Activated CD4-positive, alpha-beta memory T cell treated with anti-CD3 and anti-CD28 coated beads, Interleukin-2, amount 10 ng/mL, durations not matched to agents 7 days and 5 days (primary cell): ENCODE data around the gene CPEB3. TPM values are rescaled to one million over a fixed set of nuclear protein-coding genes. Genes with fewer than 3 reads are reported as not detected.
A peak's percentile ranks its signal among the peaks of the same experiment; 100 is the strongest.

ENCODE experiments used
- CTCF ChIA-PET: fragments of 350-600 bp; sonication (Branson Sonifier 250); formaldehyde crosslinking; loops from one replicate; lab custom pipeline; 2021; ENCODE audit warnings: antibody characterized with exemption, inconsistent platforms; lab: Charles Lee
- POLR2A ChIA-PET: fragments of 350-600 bp; sonication (Branson Sonifier 250); formaldehyde crosslinking; loops from one replicate; lab custom pipeline; 2021; ENCODE audit warnings: antibody characterized with exemption; lab: Charles Lee
- DNase-seq: peaks from one replicate; pipeline ENCODE4 v3.0.0-alpha.2; 2020
- H3K27ac Mint-ChIP-seq: one replicate; pipeline ENCODE4 v1.8.0; 2021; ENCODE audit warnings: mild to moderate bottlenecking, mixed read lengths
- H3K27me3 Mint-ChIP-seq: one replicate; pipeline ENCODE4 v1.8.0; 2021; ENCODE audit warnings: mixed read lengths
- H3K36me3 Mint-ChIP-seq: one replicate; pipeline ENCODE4 v1.8.0; 2021; ENCODE audit warnings: low read depth, mixed read lengths
- H3K4me1 Mint-ChIP-seq: one replicate; pipeline ENCODE4 v1.8.0; 2021; ENCODE audit warnings: mixed read lengths
- H3K4me3 Mint-ChIP-seq: one replicate; pipeline ENCODE4 v1.8.0; 2021; ENCODE audit warnings: mild to moderate bottlenecking, mixed read lengths
- H3K9me3 Mint-ChIP-seq: one replicate; pipeline ENCODE4 v1.8.0; 2021; ENCODE audit warnings: mixed read lengths
- total RNA-seq, 2 experiments: library from RNA; stranded (reverse); gene quantifications; one replicate each; pipeline ENCODE4 v1.2.3, GENCODE V29; 2021

Gene CPEB3
- total RNA-seq, 2 experiments from 2014 or later, result 2.8 to 3.0 TPM

DNA sequence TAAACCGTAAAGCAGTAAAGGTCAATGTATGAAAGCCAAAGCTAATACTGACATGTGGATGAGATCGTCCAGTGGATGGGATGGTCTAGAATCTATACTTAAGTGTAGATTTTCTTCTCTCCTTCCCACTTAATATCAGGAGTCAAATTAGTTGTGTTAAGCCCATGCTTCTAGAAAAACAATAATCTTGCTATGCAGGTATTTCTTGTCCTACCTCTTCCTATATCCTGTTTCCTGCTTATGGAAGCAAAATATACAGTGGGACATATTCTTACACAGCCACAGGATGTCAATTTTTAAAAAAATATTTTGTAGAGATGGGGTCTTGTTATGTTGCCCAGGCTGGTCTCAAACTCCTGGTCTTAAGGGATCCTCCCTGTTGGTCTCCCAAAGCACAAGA is 27.5 kb downstream of the CPEB3 start:
- no peak overlapping the region for H3K27ac Mint-ChIP-seq
- CTCF ChIA-PET, result no interaction called here
- POLR2A ChIA-PET, result no interaction called here
- no peak for DNase-seq
- no peaks in the 10 kb centered on the region for H3K27me3 Mint-ChIP-seq
- peaks cover 11% of the 10 kb centered on the region for H3K4me1 Mint-ChIP-seq
- H3K4me3 Mint-ChIP-seq, result no peak overlapping the region
- H3K9me3 Mint-ChIP-seq, result no peaks in the 10 kb centered on the region
- peaks cover 4% of the 10 kb centered on the region for H3K36me3 Mint-ChIP-seq

- Mint-ChIP-seq H3K36me3 (no peaks in the 10 kb centered on the region), H3K9me3 (no peaks in the 10 kb centered on the region), H3K4me3 (no peak overlapping the region), H3K27ac (no peak overlapping the region), H3K27me3 (no peaks in the 10 kb centered on the region), H3K4me1 (peaks cover 1% of the 10 kb centered on the region)
- POLR2A ChIA-PET, result no interaction called here
- DNase-seq, result no peak
- CTCF ChIA-PET, result interaction anchor here (0.6 kb wide), 1 partner anchor 58 kb away, joined by 4 read pairs; no protein-coding TSS in a partner anchor
These were observed 42.3 kb downstream of the CPEB3 start for GRCh38 chr10:92248566-92248965.

DNA sequence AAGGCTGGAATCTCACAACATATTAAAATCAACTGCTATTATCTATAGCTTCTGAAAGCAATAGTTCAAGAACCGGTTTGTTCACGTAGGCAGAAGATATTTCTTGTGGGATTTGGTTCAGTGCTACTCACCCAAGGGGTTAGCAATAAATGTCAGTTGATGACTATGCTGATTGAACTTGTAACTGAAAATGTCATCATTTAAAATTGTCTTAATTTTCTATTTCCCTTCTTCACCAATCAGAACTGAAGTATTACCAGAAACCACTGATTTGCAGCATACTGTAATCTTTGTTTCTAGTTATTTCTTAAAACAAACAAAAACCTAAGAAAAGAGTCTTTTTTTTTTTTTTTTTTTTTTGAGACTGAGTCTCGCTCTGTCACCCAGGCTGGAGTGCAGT is 46.1 kb downstream of the CPEB3 start:
- Mint-ChIP-seq H3K36me3 (peaks cover 6% of the 10 kb centered on the region), H3K4me3 (no peak overlapping the region), H3K9me3 (no peaks in the 10 kb centered on the region), H3K27me3 (peaks cover 10% of the 10 kb centered on the region), H3K4me1 (peaks cover 23% of the 10 kb centered on the region), H3K27ac (no peak overlapping the region)
- no peak for DNase-seq
- POLR2A ChIA-PET, result interaction anchor here (1.5 kb wide), 1 partner anchor 46 kb away, joined by 4 read pairs; the partner anchor contains the start of genes CPEB3 and MARCHF5
- CTCF ChIA-PET, result no interaction called here

DNA sequence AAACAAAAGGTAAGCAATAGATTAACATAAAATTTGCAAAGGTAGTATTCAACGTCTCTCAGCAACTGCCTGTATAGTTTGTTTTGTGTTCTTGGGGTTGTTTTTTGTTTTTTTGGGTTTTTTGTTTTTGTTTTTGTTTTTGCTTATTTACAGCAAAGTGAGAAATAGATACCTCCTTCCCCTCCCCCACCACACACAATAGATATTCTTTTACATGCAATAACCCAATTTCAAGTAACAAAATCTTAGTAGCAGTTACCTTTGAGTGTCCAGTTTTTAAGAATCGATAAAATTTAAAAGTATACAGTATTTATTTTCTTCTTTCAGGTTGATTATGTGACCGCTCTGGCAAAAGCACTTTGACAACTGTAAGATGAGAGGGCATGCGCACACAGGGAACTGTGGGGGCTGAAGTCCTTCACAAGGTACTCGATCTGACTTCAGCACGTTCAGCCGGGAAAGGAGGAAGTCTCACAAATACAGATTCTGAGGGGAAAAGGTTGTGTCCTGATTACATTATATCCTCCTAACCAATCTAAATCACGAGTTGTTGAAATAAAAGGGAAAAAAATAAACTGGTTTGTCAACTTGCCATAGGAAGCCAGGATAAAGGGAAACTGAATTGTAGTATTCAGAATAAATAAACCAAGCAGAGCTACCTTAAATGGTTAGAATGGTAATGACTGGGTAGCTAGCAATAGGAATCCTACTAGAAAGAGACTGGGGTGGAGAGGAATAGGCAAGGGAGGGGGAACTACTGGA is 47.8 kb downstream of the CPEB3 start:
- Mint-ChIP-seq H3K4me1 (peaks cover 33% of the 10 kb centered on the region), H3K36me3 (peaks cover 16% of the 10 kb centered on the region), H3K27me3 (peaks cover 20% of the 10 kb centered on the region), H3K27ac (no peak overlapping the region), H3K4me3 (peak overlapping the region; percentile 12), H3K9me3 (no peaks in the 10 kb centered on the region)
- ChIA-PET POLR2A (interaction anchor here (1.4 to 1.8 kb wide), 2 partner anchors 11 to 48 kb away, joined by 3 to 7 read pairs; partner anchors contain the start of genes CPEB3 and MARCHF5), CTCF (interaction anchor here (1.0 kb wide), 1 partner anchor 48 kb away, joined by 3 read pairs; the partner anchor contains the start of genes CPEB3 and MARCHF5)
- DNase-seq, result no peak

DNA sequence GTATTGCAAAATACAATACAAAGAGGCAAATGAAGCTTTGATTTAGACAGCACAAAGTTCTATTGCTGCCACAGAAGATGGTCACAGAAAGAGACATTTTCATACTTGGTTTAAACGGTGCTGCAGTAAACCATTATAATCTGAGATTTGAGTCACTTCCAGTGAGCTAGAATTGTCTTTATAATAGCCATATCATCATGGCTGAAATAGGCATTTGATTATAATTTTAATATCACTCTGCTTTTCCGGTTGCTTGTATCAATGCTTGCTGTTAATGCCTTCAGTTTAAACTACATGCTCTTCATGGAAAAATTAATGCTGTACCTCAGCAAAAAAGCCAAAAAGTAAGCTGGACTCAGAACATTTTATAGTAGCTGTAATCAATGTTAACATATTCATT is 48.5 kb downstream of the CPEB3 start:
- DNase-seq, result no peak
- peaks cover 19% of the 10 kb centered on the region for H3K36me3 Mint-ChIP-seq
- POLR2A ChIA-PET, result interaction anchor here (1.4 to 1.8 kb wide), 2 partner anchors 12 to 48 kb away, joined by 3 to 7 read pairs; partner anchors contain the start of genes CPEB3 and MARCHF5
- CTCF ChIA-PET, result no interaction called here
- no peak overlapping the region for H3K4me3 Mint-ChIP-seq
- no peaks in the 10 kb centered on the region for H3K9me3 Mint-ChIP-seq
- H3K27ac Mint-ChIP-seq, result no peak overlapping the region
- H3K4me1 Mint-ChIP-seq, result peaks cover 35% of the 10 kb centered on the region
- peaks cover 23% of the 10 kb centered on the region for H3K27me3 Mint-ChIP-seq

DNA sequence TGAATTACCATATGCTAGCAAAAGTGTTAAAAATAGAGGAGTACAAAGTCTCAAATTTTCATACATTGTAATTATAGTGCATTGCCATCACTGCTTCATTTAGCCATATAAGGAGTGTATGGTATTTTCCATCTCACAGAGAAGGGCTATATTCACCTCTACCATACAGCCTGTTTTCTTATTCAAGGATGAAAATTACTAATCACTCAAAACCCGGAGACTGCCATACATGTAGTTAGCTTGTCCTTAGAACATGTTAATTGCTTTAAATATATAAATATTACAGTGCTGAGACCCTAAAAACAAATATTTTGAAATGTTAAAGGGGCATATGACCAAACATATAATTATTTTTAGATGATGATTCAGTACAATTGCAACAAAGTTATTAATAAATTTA is 49.4 kb downstream of the CPEB3 start:
- peak overlapping the region; percentile 95 for H3K4me3 Mint-ChIP-seq
- peaks cover 27% of the 10 kb centered on the region for H3K27me3 Mint-ChIP-seq
- POLR2A ChIA-PET, result interaction anchor here (1.8 kb wide), 1 partner anchor 49 kb away, joined by 7 read pairs; the partner anchor contains the start of genes CPEB3 and MARCHF5
- H3K27ac Mint-ChIP-seq, result no peak overlapping the region
- H3K4me1 Mint-ChIP-seq, result peaks cover 37% of the 10 kb centered on the region
- no peak for DNase-seq
- CTCF ChIA-PET, result interaction anchor here (1.0 kb wide), 1 partner anchor 49 kb away, joined by 3 read pairs; the partner anchor contains the start of genes CPEB3 and MARCHF5
- no peaks in the 10 kb centered on the region for H3K9me3 Mint-ChIP-seq
- peaks cover 24% of the 10 kb centered on the region for H3K36me3 Mint-ChIP-seq

DNA sequence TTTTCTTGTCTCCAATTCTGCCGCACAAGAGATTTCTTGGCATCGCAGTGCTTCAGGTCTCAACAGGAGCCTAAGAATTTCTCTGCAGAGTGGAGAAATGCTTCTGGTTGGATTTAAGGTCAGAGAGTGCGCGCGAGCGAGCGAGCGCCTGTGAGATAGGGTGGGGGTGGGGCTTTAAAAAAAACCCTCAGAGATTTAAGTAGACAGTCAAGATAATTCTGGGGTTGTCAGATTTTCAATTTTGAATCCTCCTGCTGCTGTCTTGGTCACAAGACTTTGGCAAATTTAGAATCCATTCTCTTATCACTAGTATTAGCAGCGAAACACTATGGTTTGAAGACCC is 49.7 kb downstream of the CPEB3 start:
- H3K36me3 Mint-ChIP-seq, result peaks cover 24% of the 10 kb centered on the region

DNA sequence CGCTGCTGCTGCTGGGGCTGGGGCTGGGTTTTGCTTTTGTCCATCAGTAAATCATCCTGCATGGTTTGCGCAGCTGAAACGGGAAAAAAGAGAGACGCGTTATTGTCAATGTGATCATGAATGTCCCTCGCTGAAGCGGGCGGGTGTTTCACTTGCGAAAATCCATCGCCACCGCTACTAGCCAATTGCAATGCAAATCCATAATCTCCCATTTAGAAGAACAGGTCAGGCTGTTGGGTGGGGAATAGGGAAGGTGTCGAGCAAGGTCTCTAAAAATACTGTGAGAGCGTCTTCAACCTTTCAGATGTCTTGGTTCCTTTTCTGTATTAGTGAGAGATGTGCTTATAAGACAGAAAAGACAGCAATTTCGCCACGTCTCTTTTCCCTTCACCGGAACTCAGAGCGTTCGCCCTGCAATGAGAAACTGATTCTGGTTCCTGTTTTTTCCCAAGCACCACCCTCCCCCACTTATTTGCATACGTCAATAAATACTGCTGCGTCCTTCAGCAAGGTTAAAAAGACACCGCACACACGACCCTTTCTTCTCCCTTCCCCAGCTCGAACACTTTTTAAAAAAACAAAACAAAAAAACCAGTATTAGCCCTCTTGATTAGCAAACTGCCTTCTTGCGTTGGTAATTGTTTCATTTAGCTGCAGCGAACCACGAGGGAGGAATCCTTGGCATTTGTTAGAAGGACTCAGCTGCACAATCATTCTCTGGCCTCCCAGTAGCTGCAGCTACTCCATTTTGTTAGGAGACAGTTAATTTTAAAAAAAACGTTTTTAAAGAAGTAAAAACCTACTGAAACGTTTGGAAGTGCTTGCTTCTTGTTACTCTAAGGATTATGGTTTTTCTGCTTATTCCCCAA is 50.4 kb downstream of the CPEB3 start:
- peak overlapping the region; percentile 95 for H3K4me3 Mint-ChIP-seq
- H3K27ac Mint-ChIP-seq, result peak overlapping the region; percentile 17
- H3K36me3 Mint-ChIP-seq, result peaks cover 24% of the 10 kb centered on the region
- H3K9me3 Mint-ChIP-seq, result no peaks in the 10 kb centered on the region
- DNase-seq, result peak; percentile 43
- CTCF ChIA-PET, result interaction anchor here (1.0 kb wide), 1 partner anchor 50 kb away, joined by 3 read pairs; the partner anchor contains the start of genes CPEB3 and MARCHF5
- H3K4me1 Mint-ChIP-seq, result peaks cover 37% of the 10 kb centered on the region
- peaks cover 27% of the 10 kb centered on the region for H3K27me3 Mint-ChIP-seq
- POLR2A ChIA-PET, result interaction anchor here (0.6 to 1.5 kb wide), 3 partner anchors 29 to 51 kb away, joined by 3 to 8 read pairs (median 3); partner anchors contain the start of genes CPEB3 and MARCHF5

More for the DNA sequence above, 49.7 kb downstream of the CPEB3 start:
- peaks cover 37% of the 10 kb centered on the region for H3K4me1 Mint-ChIP-seq
- no peaks in the 10 kb centered on the region for H3K9me3 Mint-ChIP-seq
- CTCF ChIA-PET, result interaction anchor here (1.0 kb wide), 1 partner anchor 50 kb away, joined by 3 read pairs; the partner anchor contains the start of genes CPEB3 and MARCHF5
- no peak for DNase-seq
- POLR2A ChIA-PET, result interaction anchor here (1.5 to 1.8 kb wide), 2 partner anchors 49 to 50 kb away, joined by 3 to 7 read pairs; partner anchors contain the start of genes CPEB3 and MARCHF5
- no peak overlapping the region for H3K27ac Mint-ChIP-seq
- H3K4me3 Mint-ChIP-seq, result peak overlapping the region; percentile 95
- peaks cover 27% of the 10 kb centered on the region for H3K27me3 Mint-ChIP-seq

DNA sequence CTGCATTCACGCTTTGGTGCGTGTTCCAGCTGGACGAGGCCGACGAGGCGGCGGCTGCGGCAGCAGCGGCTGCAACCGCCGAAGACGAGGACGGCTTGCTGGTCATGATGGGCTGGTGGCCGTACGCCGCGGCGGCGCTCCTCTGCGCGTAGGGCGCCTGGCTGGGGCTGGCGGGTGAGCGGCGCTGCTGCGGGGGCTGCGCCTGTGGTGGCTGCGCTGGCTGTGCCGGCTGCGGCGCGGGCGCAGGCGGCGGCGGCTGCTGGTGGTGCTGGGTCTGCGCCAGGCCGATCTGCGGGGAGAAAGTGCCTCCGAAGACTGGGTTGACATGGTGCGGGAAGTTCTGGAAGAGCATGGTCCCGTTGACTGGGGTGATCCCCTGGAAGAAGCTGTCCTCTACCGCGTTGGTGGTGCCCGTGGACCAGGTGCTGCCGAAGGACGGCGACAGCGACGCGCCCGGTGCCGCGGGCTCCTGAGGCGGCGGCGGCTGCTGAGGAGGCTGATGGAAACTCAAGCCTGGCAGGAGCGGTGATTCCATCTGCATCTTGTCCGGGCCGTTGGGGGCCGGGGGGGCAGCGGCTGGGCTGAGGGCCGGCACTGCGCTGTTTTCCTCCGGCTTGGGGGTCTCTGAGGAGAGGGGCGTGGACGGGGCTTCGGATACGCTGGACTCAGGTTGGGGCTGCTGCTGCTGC is 51.1 kb downstream of the CPEB3 start:
- DNase-seq, result peak; percentile 30
- ChIA-PET CTCF (no interaction called here), POLR2A (interaction anchor here (1.4 to 1.5 kb wide), 2 partner anchors 50 to 52 kb away, joined by 3 to 8 read pairs; partner anchors contain the start of genes CPEB3 and MARCHF5)
- H3K27ac Mint-ChIP-seq, result no peak overlapping the region
- H3K36me3 Mint-ChIP-seq, result peaks cover 27% of the 10 kb centered on the region
- peaks cover 36% of the 10 kb centered on the region for H3K4me1 Mint-ChIP-seq
- H3K4me3 Mint-ChIP-seq, result peak overlapping the region; percentile 95
- peaks cover 27% of the 10 kb centered on the region for H3K27me3 Mint-ChIP-seq
- no peaks in the 10 kb centered on the region for H3K9me3 Mint-ChIP-seq

GRCh38 chr10:92239151-92239599 is 51.7 kb downstream of the CPEB3 start:
- H3K27me3 Mint-ChIP-seq, result peaks cover 27% of the 10 kb centered on the region
- peaks cover 36% of the 10 kb centered on the region for H3K4me1 Mint-ChIP-seq
- H3K4me3 Mint-ChIP-seq, result peak overlapping the region; percentile 60
- CTCF ChIA-PET, result no interaction called here
- H3K9me3 Mint-ChIP-seq, result no peaks in the 10 kb centered on the region
- H3K36me3 Mint-ChIP-seq, result peaks cover 27% of the 10 kb centered on the region
- DNase-seq, result no peak
- H3K27ac Mint-ChIP-seq, result no peak overlapping the region
- POLR2A ChIA-PET, result interaction anchor here (1.4 kb wide), 1 partner anchor 52 kb away, joined by 8 read pairs; the partner anchor contains the start of genes CPEB3 and MARCHF5

- Mint-ChIP-seq H3K27me3 (peaks cover 27% of the 10 kb centered on the region), H3K36me3 (peaks cover 27% of the 10 kb centered on the region), H3K4me3 (peak overlapping the region; percentile 60), H3K4me1 (peaks cover 36% of the 10 kb centered on the region), H3K9me3 (no peaks in the 10 kb centered on the region), H3K27ac (no peak overlapping the region)
- ChIA-PET CTCF (no interaction called here), POLR2A (no interaction called here)
- DNase-seq, result no peak
These were observed 52.2 kb downstream of the CPEB3 start for GRCh38 chr10:92238586-92239098.
